HG03575 (cell line): Measurements from ENCODE around the gene KCNQ5.
"Not testable (repeated sequence)": the region's sequence is repeated elsewhere in the genome, so short reads cannot be mapped to it uniquely, and the experiment has no call there.

Experiments
- ATAC-seq: cut with Tn5 transposase; IDR thresholded peaks from one replicate; pipeline ENCODE4 v1.9.1; 2021; ENCODE audit not compliant: unreplicated experiment, insufficient number of reproducible peaks, low FRiP score; ENCODE audit errors: extremely low read depth

The KCNQ5 gene

GRCh38 chr6:73169111-73169510 lies 547.2 kb downstream of the KCNQ5 start:
- ATAC-seq: no peak

GRCh38 chr6:73169633-73170032 lies 547.8 kb downstream of the KCNQ5 start:
- ATAC-seq: no peak

GRCh38 chr6:73174646-73175045 lies 552.8 kb downstream of the KCNQ5 start:
- no peak for ATAC-seq

- no peak for ATAC-seq
Measured at GRCh38 chr6:73176057-73176456, 554.2 kb downstream of the KCNQ5 start.

GRCh38 chr6:73177221-73177944 lies 555.5 kb downstream of the KCNQ5 start:
- peak; percentile 31 for ATAC-seq

GRCh38 chr6:73180076-73180738 lies 558.3 kb downstream of the KCNQ5 start:
- no peak for ATAC-seq

GRCh38 chr6:73180763-73181619 lies 559.1 kb downstream of the KCNQ5 start:
- peak; percentile 83 for ATAC-seq

GRCh38 chr6:73182021-73182607 lies 560.2 kb downstream of the KCNQ5 start:
- ATAC-seq: no peak

- ATAC-seq: not testable (repeated sequence)
Measured at GRCh38 chr6:73193302-73193701, 571.4 kb downstream of the KCNQ5 start.

GRCh38 chr6:73194744-73195143 lies 572.9 kb downstream of the KCNQ5 start:
- ATAC-seq: no peak

GRCh38 chr6:73200247-73200646 lies 578.4 kb downstream of the KCNQ5 start:
- no peak for ATAC-seq

GRCh38 chr6:73200735-73201134 lies 578.9 kb downstream of the KCNQ5 start:
- no peak for ATAC-seq

- ATAC-seq: no peak
Measured at GRCh38 chr6:73203098-73203497, 581.2 kb downstream of the KCNQ5 start.

- no peak for ATAC-seq
Measured at GRCh38 chr6:73204252-73204651, 582.4 kb downstream of the KCNQ5 start.

GRCh38 chr6:73207221-73207837 lies 585.5 kb downstream of the KCNQ5 start:
- no peak for ATAC-seq

- no peak for ATAC-seq
Measured at GRCh38 chr6:73209117-73209516, 587.3 kb downstream of the KCNQ5 start.

- no peak for ATAC-seq
Measured at GRCh38 chr6:73216859-73217258, 595.0 kb downstream of the KCNQ5 start.

- no peak for ATAC-seq
Measured at GRCh38 chr6:73225396-73225795, 603.5 kb downstream of the KCNQ5 start, which contains the start of gene KHDC1L. Gene KHDC1L (minus strand): TSS chr6:73225496. CDS start chr6:73225408, 88 bp downstream.
